ENCODE results near the gene RCN2. TPM values are rescaled to one million over a fixed set of nuclear protein-coding genes. Genes with fewer than 3 reads are reported as not detected.

RCN2 gene
- total RNA-seq, 1 donor = 72.1 TPM

- H3K4me3 ChIP-seq (ENCODE audit: low read depth, low read length) = no peak overlapping the region
- no peak for TF ChIP-seq CTCF (IDR thresholded peaks at IDR 0.05; ENCODE audit: insufficient read depth, low read depth, low read length)
- DNase-seq (ENCODE audit: low read depth) = no peak
These were observed 68.4 kb downstream of the RCN2 start for GRCh38 chr15:76999996-77000395.

DNA sequence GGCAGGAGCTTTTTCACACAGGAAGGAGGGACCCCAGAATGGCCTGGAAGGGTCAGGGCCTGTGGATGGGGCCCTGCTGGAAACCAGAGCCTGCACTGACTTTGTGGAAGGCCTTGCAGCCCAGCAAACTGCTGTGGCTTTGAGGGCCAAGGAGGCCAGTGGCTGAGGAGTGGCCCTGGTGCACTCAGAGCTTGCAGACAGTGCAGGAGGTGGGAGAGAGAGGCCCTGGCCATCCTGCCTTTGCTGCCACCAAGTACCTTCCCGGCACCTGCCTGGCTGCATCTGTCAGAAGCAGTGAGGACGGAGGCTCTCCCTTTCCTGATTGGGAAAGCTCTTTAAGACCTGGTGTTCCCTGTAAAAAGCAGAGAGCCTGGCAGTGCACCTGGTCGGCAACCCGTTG, 69.8 kb downstream of the RCN2 start:
- no peak overlapping the region for H3K4me3 ChIP-seq (ENCODE audit: low read depth, low read length)
- TF ChIP-seq CTCF (IDR thresholded peaks at IDR 0.05; ENCODE audit: insufficient read depth, low read depth, low read length) = no peak
- no peak for DNase-seq (ENCODE audit: low read depth)

DNA sequence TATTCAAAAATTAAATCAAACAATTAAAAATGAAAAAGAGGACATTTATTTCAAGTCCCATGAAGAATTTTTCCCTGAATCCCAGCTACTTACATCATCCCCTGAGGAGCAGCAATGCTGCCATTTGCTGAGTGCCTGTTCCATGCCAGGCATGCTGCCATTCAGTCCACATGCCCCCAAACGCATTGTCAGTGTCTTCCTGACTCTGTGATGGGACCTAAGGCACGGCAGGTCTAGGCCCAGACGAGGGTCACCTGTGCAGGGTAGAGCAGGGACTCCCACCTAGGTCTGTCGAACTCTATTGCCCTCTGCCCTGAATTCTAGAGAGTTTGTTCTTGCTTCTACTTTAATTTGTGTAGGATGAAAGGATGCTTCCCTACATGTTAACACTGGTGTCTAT, 70.4 kb downstream of the RCN2 start:
- no peak for TF ChIP-seq CTCF (IDR thresholded peaks at IDR 0.05; ENCODE audit: insufficient read depth, low read depth, low read length)
- H3K4me3 ChIP-seq (ENCODE audit: low read depth, low read length) = no peak overlapping the region
- no peak for DNase-seq (ENCODE audit: low read depth)

DNA sequence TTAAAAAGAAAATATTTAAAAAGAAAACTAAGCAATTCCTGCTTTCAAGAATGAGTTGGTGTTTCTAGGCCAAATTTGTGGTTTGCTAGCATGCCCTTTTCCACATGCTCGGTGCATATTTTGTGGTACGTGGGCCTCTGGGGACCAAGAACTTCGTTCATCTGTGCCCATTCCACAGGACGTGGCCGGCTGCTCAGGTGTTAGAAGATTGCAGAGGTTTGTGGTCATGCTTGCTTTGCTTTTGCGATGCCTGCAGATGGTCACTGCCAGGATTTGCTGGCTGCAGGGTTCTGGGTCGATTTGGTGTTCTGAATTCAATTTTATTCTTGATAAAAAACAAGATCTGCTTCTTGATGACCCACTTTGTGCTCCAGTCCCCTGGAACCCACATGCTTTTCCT, 70.9 kb downstream of the RCN2 start:
- DNase-seq (ENCODE audit: low read depth) = no peak
- no peak overlapping the region for H3K4me3 ChIP-seq (ENCODE audit: low read depth, low read length)
- TF ChIP-seq CTCF (IDR thresholded peaks at IDR 0.05; ENCODE audit: insufficient read depth, low read depth, low read length) = no peak

- DNase-seq (ENCODE audit: low read depth) = no peak
- TF ChIP-seq CTCF (IDR thresholded peaks at IDR 0.05; ENCODE audit: insufficient read depth, low read depth, low read length) = no peak
- no peak overlapping the region for H3K4me3 ChIP-seq (ENCODE audit: low read depth, low read length)
These were observed 71.7 kb downstream of the RCN2 start for GRCh38 chr15:77002954-77003912.

Small RNAs within 50 kb of the gene (small RNA-seq; reads per million reads assigned to genes)
- gene RN7SL278P = not detected

Other genes starting within 250 kb of the RCN2 start
- 6.1 and 9.1 TPM in 2 replicates for gene SCAPER, start 26.4 kb upstream of the RCN2 start, total RNA-seq
- not detected in 2 replicates for gene PSTPIP1, start 63.4 kb downstream of the RCN2 start, total RNA-seq
- gene TSPAN3, start 139.4 kb downstream of the RCN2 start, total RNA-seq = 136 and 203 TPM in 2 replicates